Measurements from ENCODE around the gene CSNK1G3. TPM values are rescaled to one million over a fixed set of nuclear protein-coding genes. Genes with fewer than 3 reads are reported as not detected.

CSNK1G3 gene
- total RNA-seq, 1 experiment from 2014 or later: 21.6 TPM

GRCh38 chr5:123511290-123511647 lies 708 bp upstream of the CSNK1G3 start:
- TF ChIP-seq CTCF (conservative IDR thresholded peaks at IDR 0.05; ENCODE audit: low read depth, low read length) (no peak), EZH2phosphoT487 (IDR thresholded peaks at IDR 0.05; ENCODE audit: borderline replicate concordance, low read length) (no peak), EZH2 (IDR thresholded peaks at IDR 0.05; ENCODE audit: low read length, unreplicated experiment) (no peak)
- ChIA-PET CTCF (interaction anchor here (2.5 kb wide), 1 partner anchor 88 kb away, joined by 7 read pairs; the partner anchor contains the start of gene CEP120), POLR2A (ENCODE audit: unreplicated experiment) (no interaction called here)
- TSS peak; percentile 97 for BruUV-seq (replicated peaks)
- Histone ChIP-seq H3K4me3 (ENCODE audit: low read length) (peak overlapping the region; percentile 73), H3K4me2 (ENCODE audit: low read length) (peak overlapping the region; percentile 88), H3K27me3 (ENCODE audit: low read length) (no peaks in the 10 kb centered on the region), H4K20me1 (ENCODE audit: low read length) (peaks cover 4% of the 10 kb centered on the region; the same call in 1 of the 2 replicates), H3K4me1 (ENCODE audit: insufficient read depth, low read length) (peaks cover 25% of the 10 kb centered on the region), H3K9me3 (ENCODE audit: low read length) (no peaks in the 10 kb centered on the region), H3K9ac (ENCODE audit: low read length) (peak overlapping the region; percentile 72), H3F3A (ENCODE audit: low read length, unreplicated experiment) (no peaks in the 10 kb centered on the region), H2AFZ (ENCODE audit: low read length) (peak overlapping the region; percentile 80), H3K27ac (ENCODE audit: low read length) (peak overlapping the region; percentile 54), H3K36me3 (ENCODE audit: low read depth, low read length) (no peaks in the 10 kb centered on the region), H3K9me2 (replicated peaks; ENCODE audit: low read length) (no peaks in the 10 kb centered on the region), H3K79me2 (ENCODE audit: low read length) (peaks cover 36% of the 10 kb centered on the region)
- DNase-seq (peak; percentile 46), ATAC-seq (peak; percentile 10)
- intact Hi-C loops (cut with micrococcal nuclease): loop anchor here (5.0 kb wide), 2 partner anchors 36 to 74 kb away; no protein-coding TSS in a partner anchor

GRCh38 chr5:123512611-123513461 lies 859 bp downstream of the CSNK1G3 start:
- peak overlapping the region; percentile 80 for H2AFZ ChIP-seq (ENCODE audit: low read length)
- no TSS peak for BruUV-seq (replicated peaks)
- TF ChIP-seq CTCF (conservative IDR thresholded peaks at IDR 0.05; ENCODE audit: low read depth, low read length) (no peak), EZH2 (IDR thresholded peaks at IDR 0.05; ENCODE audit: low read length, unreplicated experiment) (no peak), EZH2phosphoT487 (IDR thresholded peaks at IDR 0.05; ENCODE audit: borderline replicate concordance, low read length) (no peak)

More at GRCh38 chr5:123512611-123513461, 859 bp downstream of the CSNK1G3 start:
- no peaks in the 10 kb centered on the region for H3K36me3 ChIP-seq (ENCODE audit: low read depth, low read length)
- no peaks in the 10 kb centered on the region for H3F3A ChIP-seq (ENCODE audit: low read length, unreplicated experiment)
- no peaks in the 10 kb centered on the region for H3K9me3 ChIP-seq (ENCODE audit: low read length)
- peaks cover 4% of the 10 kb centered on the region; the same call in 1 of the 2 replicates for H4K20me1 ChIP-seq (ENCODE audit: low read length)
- peak overlapping the region; percentile 77 for H3K9ac ChIP-seq (ENCODE audit: low read length)
- no peaks in the 10 kb centered on the region for H3K27me3 ChIP-seq (ENCODE audit: low read length)
- ATAC-seq: peak; percentile 4
- H3K79me2 ChIP-seq (ENCODE audit: low read length): peaks cover 52% of the 10 kb centered on the region
- POLR2A ChIA-PET (ENCODE audit: unreplicated experiment): interaction anchor here (0.5 kb wide), 1 partner anchor 11 kb away, joined by 3 read pairs; no protein-coding TSS in a partner anchor
- intact Hi-C loops (cut with micrococcal nuclease): loop anchor here (1.0 to 5.0 kb wide), 3 partner anchors 34 to 90 kb away; partner anchors contain the start of gene CEP120
- H3K4me1 ChIP-seq (ENCODE audit: insufficient read depth, low read length): peaks cover 25% of the 10 kb centered on the region
- H3K4me2 ChIP-seq (ENCODE audit: low read length): peak overlapping the region; percentile 96
- peak overlapping the region; percentile 91 for H3K4me3 ChIP-seq (ENCODE audit: low read length)
- H3K27ac ChIP-seq (ENCODE audit: low read length): peak overlapping the region; percentile 26; the same call in 1 of the 2 replicates
- H3K9me2 ChIP-seq (replicated peaks; ENCODE audit: low read length): no peaks in the 10 kb centered on the region
- DNase-seq: peak; percentile 25
- CTCF ChIA-PET: interaction anchor here (2.5 kb wide), 1 partner anchor 90 kb away, joined by 7 read pairs; the partner anchor contains the start of gene CEP120
